NCI-H1930 (cell line): ENCODE measurements around the gene INCA1.

ENCODE experiments used
- DNase-seq, 2 experiments: peaks; one replicate each; lab custom pipeline; 2025; lab: John Stamatoyannopoulos, UW

The INCA1 gene

GRCh38 chr17:4969551-4970173 is 27.7 kb downstream of the INCA1 start:
- no peak for DNase-seq

- DNase-seq = no peak
Measured at GRCh38 chr17:4969047-4969550, 28.2 kb downstream of the INCA1 start.

GRCh38 chr17:4968486-4969046 is 28.8 kb downstream of the INCA1 start:
- no peak for DNase-seq

- DNase-seq = peak; percentile 90 to 92
Measured at GRCh38 chr17:4967539-4968485, 29.5 kb downstream of the INCA1 start, which contains the start of gene SPAG7. Gene SPAG7 (minus strand): TSS chr17:4967817. CDS start chr17:4967804, 13 bp downstream.

- DNase-seq = peak; percentile 97
Measured at GRCh38 chr17:4966844-4967538, 30.3 kb downstream of the INCA1 start.

- DNase-seq = no peak
Measured at GRCh38 chr17:4965311-4965986, 31.9 kb downstream of the INCA1 start.

- DNase-seq = no peak
Measured at GRCh38 chr17:4960279-4960922, 36.9 kb downstream of the INCA1 start.

- DNase-seq = no peak
Measured at GRCh38 chr17:4959261-4959965, 37.9 kb downstream of the INCA1 start.

- no peak for DNase-seq
Measured at GRCh38 chr17:4958102-4958501, 39.2 kb downstream of the INCA1 start.

- DNase-seq = no peak
Measured at GRCh38 chr17:4956493-4957061, 40.7 kb downstream of the INCA1 start.

- no peak for DNase-seq
Measured at GRCh38 chr17:4955091-4955490, 42.2 kb downstream of the INCA1 start.

GRCh38 chr17:4953451-4953961 is 43.8 kb downstream of the INCA1 start:
- no peak for DNase-seq

GRCh38 chr17:4951486-4951885 is 45.8 kb downstream of the INCA1 start:
- no peak for DNase-seq

- DNase-seq = no peak
Measured at GRCh38 chr17:4950746-4951204, 46.5 kb downstream of the INCA1 start, which contains the start of gene ENO3. Gene ENO3 (plus strand): TSS chr17:4951119. CDS start chr17:4951830, 711 bp downstream.

GRCh38 chr17:4950075-4950745 is 47.1 kb downstream of the INCA1 start:
- peak in 1 of 2 experiments; percentile 62 for DNase-seq

- peak; percentile 32 to 62 for DNase-seq
Measured at GRCh38 chr17:4949321-4950074, 47.8 kb downstream of the INCA1 start.

- DNase-seq = peak; percentile 80 to 86
Measured at GRCh38 chr17:4948931-4949320, 48.4 kb downstream of the INCA1 start.
